K562 (cell line): ENCODE measurements around the gene GALNT5.

Experiments
- POLR2A ChIP-seq: fragments of 450-650 bp; conservative IDR thresholded peaks from 2 replicates; pipeline ENCODE4 v1.6.1; 2016
- TF ChIP-seq, protein P1 (sequence below), 2 experiments: IDR thresholded peaks; 2 replicates each; pipeline ENCODE4 v1.6.1; 2012; ENCODE audit warnings: improper control_type of control experiment in 2 of 2, low read depth in 2 of 2, low read length in 2 of 2, borderline replicate concordance in 1 of 2

- no peak for TF ChIP-seq POLR2A
- TF ChIP-seq, protein P1, sequence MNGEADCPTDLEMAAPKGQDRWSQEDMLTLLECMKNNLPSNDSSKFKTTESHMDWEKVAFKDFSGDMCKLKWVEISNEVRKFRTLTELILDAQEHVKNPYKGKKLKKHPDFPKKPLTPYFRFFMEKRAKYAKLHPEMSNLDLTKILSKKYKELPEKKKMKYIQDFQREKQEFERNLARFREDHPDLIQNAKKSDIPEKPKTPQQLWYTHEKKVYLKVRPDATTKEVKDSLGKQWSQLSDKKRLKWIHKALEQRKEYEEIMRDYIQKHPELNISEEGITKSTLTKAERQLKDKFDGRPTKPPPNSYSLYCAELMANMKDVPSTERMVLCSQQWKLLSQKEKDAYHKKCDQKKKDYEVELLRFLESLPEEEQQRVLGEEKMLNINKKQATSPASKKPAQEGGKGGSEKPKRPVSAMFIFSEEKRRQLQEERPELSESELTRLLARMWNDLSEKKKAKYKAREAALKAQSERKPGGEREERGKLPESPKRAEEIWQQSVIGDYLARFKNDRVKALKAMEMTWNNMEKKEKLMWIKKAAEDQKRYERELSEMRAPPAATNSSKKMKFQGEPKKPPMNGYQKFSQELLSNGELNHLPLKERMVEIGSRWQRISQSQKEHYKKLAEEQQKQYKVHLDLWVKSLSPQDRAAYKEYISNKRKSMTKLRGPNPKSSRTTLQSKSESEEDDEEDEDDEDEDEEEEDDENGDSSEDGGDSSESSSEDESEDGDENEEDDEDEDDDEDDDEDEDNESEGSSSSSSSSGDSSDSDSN (IDR thresholded peaks at IDR 0.05; ENCODE audit: borderline replicate concordance in 1 of 2, low read depth in 2 of 2, low read length in 2 of 2) = no peak
These were observed 46.1 kb downstream of the GALNT5 start for GRCh38 chr2:157303612-157304011.
